WTC11 (cell line): ENCODE data around the gene PSD2. TPM values are rescaled to one million over a fixed set of nuclear protein-coding genes. Genes with fewer than 3 reads are reported as not detected.

Experiments
- ATAC-seq: fragments of 200-7000 bp; cut with Tn5 transposase; 2 replicates; pipeline ENCODE4 v1.10.0; 2021; ENCODE audit warnings: mild to moderate bottlenecking, moderate library complexity
- CTCF ChIA-PET: fragments of 300-600 bp; sonication (Branson Sonifier 250); formaldehyde crosslinking; loops from one replicate; lab custom pipeline; 2021; ENCODE audit warnings: antibody characterized with exemption; lab: Charles Lee
- POLR2A ChIA-PET: fragments of 350-600 bp; sonication (Branson Sonifier 250); formaldehyde crosslinking; loops from one replicate; lab custom pipeline; 2021; ENCODE audit warnings: antibody characterized with exemption; lab: Charles Lee
- DNase-seq: peaks from one replicate; pipeline ENCODE4 v3.0.0; 2021; ENCODE audit warnings: low spot score
- H3K27ac Mint-ChIP-seq: 2 replicates; pipeline ENCODE4 v1.8.0; 2021; ENCODE audit warnings: mixed read lengths
- H3K27me3 Mint-ChIP-seq: 2 replicates; pipeline ENCODE4 v1.8.0; 2021; ENCODE audit warnings: low read depth, mild to moderate bottlenecking, moderate library complexity, mixed read lengths
- H3K36me3 Mint-ChIP-seq: 2 replicates; pipeline ENCODE4 v1.8.0; 2021; ENCODE audit warnings: mixed read lengths
- H3K4me1 Mint-ChIP-seq: 2 replicates; pipeline ENCODE4 v1.8.0; 2022; ENCODE audit warnings: mixed read lengths
- H3K4me3 Mint-ChIP-seq: 2 replicates; pipeline ENCODE4 v1.8.0; 2021; ENCODE audit warnings: mild to moderate bottlenecking, moderate library complexity, mixed read lengths
- H3K9me3 Mint-ChIP-seq: 2 replicates; pipeline ENCODE4 v1.8.0; 2021; ENCODE audit warnings: mixed read lengths
- ATF1 ChIP-seq: sonication (generic); formaldehyde crosslinking; IDR thresholded peaks from 2 replicates; pipeline ENCODE4 v1.8.1; 2023; ENCODE audit warnings: mild to moderate bottlenecking, moderate library complexity, missing genetic modification reagents
- ATF6 ChIP-seq: sonication (generic); formaldehyde crosslinking; IDR thresholded peaks from 2 replicates; pipeline ENCODE4 v1.8.1; 2023; ENCODE audit warnings: mild to moderate bottlenecking, missing genetic modification reagents
- CDX4 ChIP-seq: fragments of 250-450 bp; sonication (Bioruptor Pico); IDR thresholded peaks from 2 replicates; pipeline ENCODE4 v1.9.0; 2021; ENCODE audit warnings: moderate library complexity, mild to moderate bottlenecking, inconsistent platforms, borderline replicate concordance
- CREM ChIP-seq: sonication (generic); formaldehyde crosslinking; IDR thresholded peaks from 2 replicates; pipeline ENCODE4 v1.8.1; 2022; ENCODE audit warnings: mild to moderate bottlenecking, missing genetic modification reagents, moderate library complexity
- ELF4 ChIP-seq: sonication (generic); formaldehyde crosslinking; IDR thresholded peaks from 2 replicates; pipeline ENCODE4 v1.8.1; 2022; ENCODE audit warnings: low read depth, mild to moderate bottlenecking, moderate library complexity, missing genetic modification reagents
- GABPB1 ChIP-seq: sonication (generic); formaldehyde crosslinking; IDR thresholded peaks from 2 replicates; pipeline ENCODE4 v1.8.1; 2023; ENCODE audit warnings: mild to moderate bottlenecking, missing genetic modification reagents
- IRF2 ChIP-seq: sonication (generic); formaldehyde crosslinking; IDR thresholded peaks from 2 replicates; pipeline ENCODE4 v1.8.0; 2022; ENCODE audit warnings: low read depth, missing genetic modification reagents, borderline replicate concordance
- KAT7 ChIP-seq: sonication (generic); formaldehyde crosslinking; IDR thresholded peaks from 2 replicates; pipeline ENCODE4 v1.8.1; 2023; ENCODE audit warnings: missing genetic modification reagents, mild to moderate bottlenecking, borderline replicate concordance
- MAX ChIP-seq: sonication (generic); formaldehyde crosslinking; IDR thresholded peaks from 2 replicates; pipeline ENCODE4 v1.8.0; 2022; ENCODE audit warnings: mild to moderate bottlenecking, missing genetic modification reagents
- NFATC4 ChIP-seq: fragments of 250-450 bp; sonication (Bioruptor Pico); IDR thresholded peaks from 2 replicates; pipeline ENCODE4 v1.9.0; 2021; ENCODE audit warnings: mild to moderate bottlenecking
- NR1H2 ChIP-seq: sonication (generic); formaldehyde crosslinking; IDR thresholded peaks from 2 replicates; pipeline ENCODE4 v1.9.0; 2021; ENCODE audit warnings: mild to moderate bottlenecking, moderate library complexity, missing genetic modification reagents
- NR2C2 ChIP-seq: sonication (generic); formaldehyde crosslinking; IDR thresholded peaks from 2 replicates; pipeline ENCODE4 v1.8.0; 2022; ENCODE audit warnings: mild to moderate bottlenecking, missing genetic modification reagents
- NR3C1 ChIP-seq: sonication (generic); formaldehyde crosslinking; conservative IDR thresholded peaks from 2 replicates; pipeline ENCODE4 v1.8.1; 2023; ENCODE audit warnings: low read depth, mild to moderate bottlenecking, missing genetic modification reagents
- PRRX2 ChIP-seq: fragments of 250-450 bp; sonication (Bioruptor Pico); IDR thresholded peaks from 2 replicates; pipeline ENCODE4 v1.8.0; 2021; ENCODE audit warnings: mild to moderate bottlenecking
- ZNF121 ChIP-seq: sonication (generic); formaldehyde crosslinking; IDR thresholded peaks from 2 replicates; pipeline ENCODE4 v1.8.0; 2023; ENCODE audit warnings: missing genetic modification reagents
- ZNF138 ChIP-seq: sonication (generic); formaldehyde crosslinking; conservative IDR thresholded peaks from 2 replicates; pipeline ENCODE4 v1.8.1; 2022; ENCODE audit warnings: mild to moderate bottlenecking, moderate library complexity, missing genetic modification reagents
- ZNF423 ChIP-seq: fragments of 250-450 bp; sonication (Bioruptor Pico); IDR thresholded peaks from 2 replicates; pipeline ENCODE4 v2.1.2; 2022; ENCODE audit warnings: mild to moderate bottlenecking, moderate library complexity
- ZNF671 ChIP-seq: fragments of 250-450 bp; sonication (Bioruptor Pico); IDR thresholded peaks from 2 replicates; pipeline ENCODE4 v1.8.0; 2021; ENCODE audit warnings: mild to moderate bottlenecking
- total RNA-seq: library from RNA; stranded (reverse); gene quantifications from 3 replicates; pipeline ENCODE4 v1.2.3, GENCODE V29; 2021
- TF ChIP-seq, protein P1 (sequence below): fragments of 250-450 bp; sonication (Bioruptor Pico); IDR thresholded peaks from 2 replicates; pipeline ENCODE4 v1.9.0; 2021; ENCODE audit warnings: mild to moderate bottlenecking, borderline replicate concordance
- TF ChIP-seq, protein P2 (sequence below): sonication (generic); formaldehyde crosslinking; IDR thresholded peaks from 2 replicates; pipeline ENCODE4 v1.8.0; 2022; ENCODE audit warnings: mild to moderate bottlenecking, missing genetic modification reagents
- TF ChIP-seq, protein P3 (sequence below): sonication (generic); formaldehyde crosslinking; IDR thresholded peaks from 2 replicates; pipeline ENCODE4 v1.8.0; 2023; ENCODE audit warnings: missing genetic modification reagents, mild to moderate bottlenecking, borderline replicate concordance

Gene PSD2
- total RNA-seq, 1 experiment from 2014 or later, result 0.57 TPM

GRCh38 chr5:139789116-139789844 lies 6.3 kb upstream of the PSD2 start (continued):
- TF ChIP-seq, protein P1, sequence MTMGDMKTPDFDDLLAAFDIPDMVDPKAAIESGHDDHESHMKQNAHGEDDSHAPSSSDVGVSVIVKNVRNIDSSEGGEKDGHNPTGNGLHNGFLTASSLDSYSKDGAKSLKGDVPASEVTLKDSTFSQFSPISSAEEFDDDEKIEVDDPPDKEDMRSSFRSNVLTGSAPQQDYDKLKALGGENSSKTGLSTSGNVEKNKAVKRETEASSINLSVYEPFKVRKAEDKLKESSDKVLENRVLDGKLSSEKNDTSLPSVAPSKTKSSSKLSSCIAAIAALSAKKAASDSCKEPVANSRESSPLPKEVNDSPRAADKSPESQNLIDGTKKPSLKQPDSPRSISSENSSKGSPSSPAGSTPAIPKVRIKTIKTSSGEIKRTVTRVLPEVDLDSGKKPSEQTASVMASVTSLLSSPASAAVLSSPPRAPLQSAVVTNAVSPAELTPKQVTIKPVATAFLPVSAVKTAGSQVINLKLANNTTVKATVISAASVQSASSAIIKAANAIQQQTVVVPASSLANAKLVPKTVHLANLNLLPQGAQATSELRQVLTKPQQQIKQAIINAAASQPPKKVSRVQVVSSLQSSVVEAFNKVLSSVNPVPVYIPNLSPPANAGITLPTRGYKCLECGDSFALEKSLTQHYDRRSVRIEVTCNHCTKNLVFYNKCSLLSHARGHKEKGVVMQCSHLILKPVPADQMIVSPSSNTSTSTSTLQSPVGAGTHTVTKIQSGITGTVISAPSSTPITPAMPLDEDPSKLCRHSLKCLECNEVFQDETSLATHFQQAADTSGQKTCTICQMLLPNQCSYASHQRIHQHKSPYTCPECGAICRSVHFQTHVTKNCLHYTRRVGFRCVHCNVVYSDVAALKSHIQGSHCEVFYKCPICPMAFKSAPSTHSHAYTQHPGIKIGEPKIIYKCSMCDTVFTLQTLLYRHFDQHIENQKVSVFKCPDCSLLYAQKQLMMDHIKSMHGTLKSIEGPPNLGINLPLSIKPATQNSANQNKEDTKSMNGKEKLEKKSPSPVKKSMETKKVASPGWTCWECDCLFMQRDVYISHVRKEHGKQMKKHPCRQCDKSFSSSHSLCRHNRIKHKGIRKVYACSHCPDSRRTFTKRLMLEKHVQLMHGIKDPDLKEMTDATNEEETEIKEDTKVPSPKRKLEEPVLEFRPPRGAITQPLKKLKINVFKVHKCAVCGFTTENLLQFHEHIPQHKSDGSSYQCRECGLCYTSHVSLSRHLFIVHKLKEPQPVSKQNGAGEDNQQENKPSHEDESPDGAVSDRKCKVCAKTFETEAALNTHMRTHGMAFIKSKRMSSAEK, result no peak
- no peak for TF ChIP-seq ZNF138 (CRISPR knock-in tag)
- TF ChIP-seq NFATC4 (CRISPR knock-in tag), result no peak
- no peak for TF ChIP-seq CDX4 (CRISPR knock-in tag)
- TF ChIP-seq ELF4, result no peak
- no peak for TF ChIP-seq ZNF423 (CRISPR knock-in tag)
- TF ChIP-seq ZNF121, result no peak
- TF ChIP-seq ATF6 (CRISPR knock-in tag), result no peak
- no peak for TF ChIP-seq IRF2 (CRISPR knock-in tag)
- TF ChIP-seq, protein P2, sequence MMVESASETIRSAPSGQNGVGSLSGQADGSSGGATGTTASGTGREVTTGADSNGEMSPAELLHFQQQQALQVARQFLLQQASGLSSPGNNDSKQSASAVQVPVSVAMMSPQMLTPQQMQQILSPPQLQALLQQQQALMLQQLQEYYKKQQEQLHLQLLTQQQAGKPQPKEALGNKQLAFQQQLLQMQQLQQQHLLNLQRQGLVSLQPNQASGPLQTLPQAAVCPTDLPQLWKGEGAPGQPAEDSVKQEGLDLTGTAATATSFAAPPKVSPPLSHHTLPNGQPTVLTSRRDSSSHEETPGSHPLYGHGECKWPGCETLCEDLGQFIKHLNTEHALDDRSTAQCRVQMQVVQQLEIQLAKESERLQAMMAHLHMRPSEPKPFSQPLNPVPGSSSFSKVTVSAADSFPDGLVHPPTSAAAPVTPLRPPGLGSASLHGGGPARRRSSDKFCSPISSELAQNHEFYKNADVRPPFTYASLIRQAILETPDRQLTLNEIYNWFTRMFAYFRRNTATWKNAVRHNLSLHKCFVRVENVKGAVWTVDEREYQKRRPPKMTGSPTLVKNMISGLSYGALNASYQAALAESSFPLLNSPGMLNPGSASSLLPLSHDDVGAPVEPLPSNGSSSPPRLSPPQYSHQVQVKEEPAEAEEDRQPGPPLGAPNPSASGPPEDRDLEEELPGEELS (CRISPR knock-in tag), result no peak

DNA sequence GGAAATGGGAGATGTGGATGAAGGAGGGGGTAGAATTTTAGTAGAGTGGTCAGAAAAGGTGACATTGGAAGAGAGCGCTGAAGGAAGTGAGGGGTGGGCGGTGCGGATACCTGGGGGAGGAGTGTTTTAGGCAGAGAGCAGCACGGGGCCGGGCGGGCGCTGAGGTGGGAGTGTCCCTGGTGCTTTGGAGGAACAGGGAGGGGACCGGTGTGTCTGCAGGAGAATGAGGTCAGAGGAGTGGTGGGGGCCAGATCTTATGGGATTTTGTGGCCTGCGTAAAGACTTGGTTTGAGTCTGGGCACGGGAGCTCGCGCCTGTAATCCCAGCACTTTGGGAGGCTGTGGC lies 5.8 kb upstream of the PSD2 start:
- H3K27me3 Mint-ChIP-seq, result peaks cover 74% of the 10 kb centered on the region
- ChIA-PET CTCF (interaction anchor here (0.9 to 4.7 kb wide), 5 partner anchors 14 to 179 kb away, joined by 3 to 155 read pairs (median 22); no protein-coding TSS in a partner anchor), POLR2A (no interaction called here)
- peaks cover 4% of the 10 kb centered on the region for H3K4me1 Mint-ChIP-seq
- H3K4me3 Mint-ChIP-seq, result no peak overlapping the region
- DNase-seq (no peak), ATAC-seq (no peak)
- no peak overlapping the region for H3K27ac Mint-ChIP-seq
- TF ChIP-seq GABPB1 (CRISPR knock-in tag), result no peak
- TF ChIP-seq NR2C2 (CRISPR knock-in tag), result no peak
- no peak for TF ChIP-seq NFATC4 (CRISPR knock-in tag)
- TF ChIP-seq ZNF121, result no peak
- no peak for TF ChIP-seq PRRX2 (CRISPR knock-in tag)
- no peaks in the 10 kb centered on the region for H3K36me3 Mint-ChIP-seq
- no peaks in the 10 kb centered on the region for H3K9me3 Mint-ChIP-seq

- H3K9me3 Mint-ChIP-seq, result no peaks in the 10 kb centered on the region
- no peak for ATAC-seq
- peaks cover 80% of the 10 kb centered on the region for H3K27me3 Mint-ChIP-seq
- H3K27ac Mint-ChIP-seq, result no peak overlapping the region
- no peak for DNase-seq
- peaks cover 9% of the 10 kb centered on the region for H3K4me1 Mint-ChIP-seq
- CTCF ChIA-PET, result interaction anchor here (1.0 to 4.4 kb wide), 8 partner anchors 17 to 352 kb away, joined by 3 to 41 read pairs (median 6); no protein-coding TSS in a partner anchor
- POLR2A ChIA-PET, result no interaction called here
- H3K4me3 Mint-ChIP-seq, result no peak overlapping the region
- no peaks in the 10 kb centered on the region for H3K36me3 Mint-ChIP-seq
- TF ChIP-seq ZNF671 (CRISPR knock-in tag), result no peak
- TF ChIP-seq NR1H2 (CRISPR knock-in tag), result no peak
- TF ChIP-seq, protein P3, sequence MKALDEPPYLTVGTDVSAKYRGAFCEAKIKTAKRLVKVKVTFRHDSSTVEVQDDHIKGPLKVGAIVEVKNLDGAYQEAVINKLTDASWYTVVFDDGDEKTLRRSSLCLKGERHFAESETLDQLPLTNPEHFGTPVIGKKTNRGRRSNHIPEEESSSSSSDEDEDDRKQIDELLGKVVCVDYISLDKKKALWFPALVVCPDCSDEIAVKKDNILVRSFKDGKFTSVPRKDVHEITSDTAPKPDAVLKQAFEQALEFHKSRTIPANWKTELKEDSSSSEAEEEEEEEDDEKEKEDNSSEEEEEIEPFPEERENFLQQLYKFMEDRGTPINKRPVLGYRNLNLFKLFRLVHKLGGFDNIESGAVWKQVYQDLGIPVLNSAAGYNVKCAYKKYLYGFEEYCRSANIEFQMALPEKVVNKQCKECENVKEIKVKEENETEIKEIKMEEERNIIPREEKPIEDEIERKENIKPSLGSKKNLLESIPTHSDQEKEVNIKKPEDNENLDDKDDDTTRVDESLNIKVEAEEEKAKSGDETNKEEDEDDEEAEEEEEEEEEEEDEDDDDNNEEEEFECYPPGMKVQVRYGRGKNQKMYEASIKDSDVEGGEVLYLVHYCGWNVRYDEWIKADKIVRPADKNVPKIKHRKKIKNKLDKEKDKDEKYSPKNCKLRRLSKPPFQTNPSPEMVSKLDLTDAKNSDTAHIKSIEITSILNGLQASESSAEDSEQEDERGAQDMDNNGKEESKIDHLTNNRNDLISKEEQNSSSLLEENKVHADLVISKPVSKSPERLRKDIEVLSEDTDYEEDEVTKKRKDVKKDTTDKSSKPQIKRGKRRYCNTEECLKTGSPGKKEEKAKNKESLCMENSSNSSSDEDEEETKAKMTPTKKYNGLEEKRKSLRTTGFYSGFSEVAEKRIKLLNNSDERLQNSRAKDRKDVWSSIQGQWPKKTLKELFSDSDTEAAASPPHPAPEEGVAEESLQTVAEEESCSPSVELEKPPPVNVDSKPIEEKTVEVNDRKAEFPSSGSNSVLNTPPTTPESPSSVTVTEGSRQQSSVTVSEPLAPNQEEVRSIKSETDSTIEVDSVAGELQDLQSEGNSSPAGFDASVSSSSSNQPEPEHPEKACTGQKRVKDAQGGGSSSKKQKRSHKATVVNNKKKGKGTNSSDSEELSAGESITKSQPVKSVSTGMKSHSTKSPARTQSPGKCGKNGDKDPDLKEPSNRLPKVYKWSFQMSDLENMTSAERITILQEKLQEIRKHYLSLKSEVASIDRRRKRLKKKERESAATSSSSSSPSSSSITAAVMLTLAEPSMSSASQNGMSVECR (CRISPR knock-in tag), result no peak
- TF ChIP-seq NR3C1 (CRISPR knock-in tag), result no peak
- TF ChIP-seq MAX (CRISPR knock-in tag), result no peak
- no peak for TF ChIP-seq ATF1 (CRISPR knock-in tag)
- TF ChIP-seq KAT7, result no peak
- no peak for TF ChIP-seq CREM (CRISPR knock-in tag)
These were observed 3.4 kb upstream of the PSD2 start for GRCh38 chr5:139792218-139792617.
